Stimulated activated CD8-positive, alpha-beta memory T cell treated with anti-CD3 and anti-CD28 coated beads, Interleukin-12 subunit alpha, Interleukin-12 subunit beta, amount 100 ng/mL, for 24 hours (primary cell): Measurements from ENCODE around the gene SMYD2.

Experiments used
- DNase-seq: peaks from one replicate; pipeline ENCODE4 v3.0.0-alpha.2; 2020; ENCODE audit errors: extremely low read depth

The SMYD2 gene, protein sequence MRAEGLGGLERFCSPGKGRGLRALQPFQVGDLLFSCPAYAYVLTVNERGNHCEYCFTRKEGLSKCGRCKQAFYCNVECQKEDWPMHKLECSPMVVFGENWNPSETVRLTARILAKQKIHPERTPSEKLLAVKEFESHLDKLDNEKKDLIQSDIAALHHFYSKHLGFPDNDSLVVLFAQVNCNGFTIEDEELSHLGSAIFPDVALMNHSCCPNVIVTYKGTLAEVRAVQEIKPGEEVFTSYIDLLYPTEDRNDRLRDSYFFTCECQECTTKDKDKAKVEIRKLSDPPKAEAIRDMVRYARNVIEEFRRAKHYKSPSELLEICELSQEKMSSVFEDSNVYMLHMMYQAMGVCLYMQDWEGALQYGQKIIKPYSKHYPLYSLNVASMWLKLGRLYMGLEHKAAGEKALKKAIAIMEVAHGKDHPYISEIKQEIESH

DNA sequence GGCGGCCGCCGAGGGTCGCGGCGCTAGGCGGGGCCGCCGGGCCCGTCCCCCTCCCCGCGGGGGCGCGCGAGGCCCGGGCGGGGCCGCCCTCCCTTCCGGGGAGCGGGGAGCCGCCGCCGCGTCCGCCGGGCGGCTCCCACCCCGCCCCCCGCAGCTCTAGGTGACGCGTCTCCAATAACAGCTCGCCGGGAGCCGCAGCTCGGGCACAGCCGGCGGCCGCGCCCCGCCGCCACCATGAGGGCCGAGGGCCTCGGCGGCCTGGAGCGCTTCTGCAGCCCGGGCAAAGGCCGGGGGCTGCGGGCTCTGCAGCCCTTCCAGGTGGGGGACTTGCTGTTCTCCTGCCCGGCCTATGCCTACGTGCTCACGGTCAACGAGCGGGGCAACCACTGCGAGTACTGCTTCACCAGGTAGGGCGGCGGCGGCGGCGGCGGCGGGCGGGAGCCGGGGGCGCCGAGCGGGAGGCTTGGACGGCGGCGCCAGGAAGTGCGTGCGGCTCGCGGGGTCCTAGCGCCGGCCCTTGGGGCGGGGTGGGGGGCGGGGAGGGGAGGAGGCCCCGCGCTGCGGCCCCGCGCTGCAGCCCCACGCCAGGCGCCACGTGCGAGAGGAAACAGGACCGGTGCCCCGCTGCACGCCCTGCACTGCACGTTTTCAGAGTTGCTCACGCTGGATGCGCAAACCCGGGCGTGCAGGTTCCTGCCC, at the start of gene SMYD2:
Gene SMYD2, plus strand, starts transcription at position 139 of the 699 bp plus-strand sequence. Its CDS starts 96 bp downstream, at position 235.
- DNase-seq = no peak

DNA sequence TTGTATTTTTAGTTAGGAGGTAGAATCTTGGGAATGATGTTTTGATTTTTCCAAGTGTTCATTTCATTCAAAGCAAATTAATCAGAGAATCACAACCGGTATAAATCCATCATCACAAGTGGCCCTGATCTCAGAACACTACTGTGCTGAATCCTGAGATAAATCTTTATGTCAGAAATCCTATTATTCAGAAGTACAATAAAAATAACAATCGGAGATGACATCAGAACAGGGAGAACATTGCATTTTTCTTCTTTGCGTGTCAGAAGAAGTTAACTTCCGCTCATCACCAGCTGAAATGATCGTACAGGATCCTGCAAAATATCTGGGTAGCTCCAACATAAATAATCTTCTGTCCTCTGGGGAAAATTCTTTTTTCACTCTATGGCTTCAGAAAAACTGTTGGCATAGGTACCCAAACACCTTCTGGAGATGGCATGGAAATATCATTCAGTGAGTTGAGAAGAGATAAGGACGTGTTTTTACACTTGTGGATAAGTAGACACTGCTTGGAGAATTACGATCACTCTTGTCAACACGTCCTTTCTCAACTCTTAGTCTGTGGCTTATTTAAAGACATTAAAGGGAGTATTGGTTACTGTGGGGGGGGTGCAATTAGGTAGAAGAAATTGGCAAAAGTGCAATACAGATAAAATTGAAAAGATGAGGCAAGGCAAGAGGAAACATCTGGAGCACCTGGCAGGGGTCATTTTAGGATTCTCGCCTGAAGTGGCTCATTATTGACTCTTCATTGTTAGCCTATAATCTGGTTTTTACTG, 46.9 kb upstream of the SMYD2 start:
- DNase-seq = no peak

DNA sequence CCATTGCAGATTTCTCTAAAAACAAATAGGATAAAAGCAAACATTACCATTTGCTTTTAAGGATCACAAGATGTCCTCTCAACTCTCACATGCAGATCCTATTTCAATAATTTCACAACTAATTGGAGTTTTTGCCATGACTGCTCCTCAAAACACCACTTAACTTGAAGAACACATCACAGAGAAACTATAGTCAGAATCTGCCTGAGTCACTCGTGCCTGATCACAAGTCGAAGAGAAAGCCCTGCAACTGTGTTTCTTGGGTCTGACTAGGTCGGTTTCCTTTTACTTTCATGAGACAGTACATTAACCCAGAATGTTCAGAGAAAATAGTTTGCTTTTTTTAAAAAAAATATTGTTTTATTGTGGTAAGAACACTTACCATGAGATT, 46.3 kb upstream of the SMYD2 start:
- no peak for DNase-seq

DNA sequence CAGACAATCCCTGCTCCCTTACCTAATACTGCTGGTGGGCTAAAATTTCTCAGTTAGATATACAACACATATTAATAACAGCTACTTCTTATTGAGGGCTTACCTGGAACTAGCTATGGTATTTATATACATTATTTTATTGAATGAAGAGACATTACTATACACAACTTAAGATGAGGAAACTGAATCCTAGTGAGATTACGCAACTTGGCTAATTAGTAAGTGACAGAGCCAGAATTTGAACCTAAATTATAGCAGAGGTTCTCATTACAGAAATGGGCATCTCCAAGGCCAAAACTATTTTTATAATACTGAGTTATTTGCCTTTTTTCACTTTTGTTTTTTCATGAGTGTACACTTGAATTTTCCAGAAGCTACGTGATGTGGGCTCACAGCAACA, 44.5 kb upstream of the SMYD2 start:
- no peak for DNase-seq

DNA sequence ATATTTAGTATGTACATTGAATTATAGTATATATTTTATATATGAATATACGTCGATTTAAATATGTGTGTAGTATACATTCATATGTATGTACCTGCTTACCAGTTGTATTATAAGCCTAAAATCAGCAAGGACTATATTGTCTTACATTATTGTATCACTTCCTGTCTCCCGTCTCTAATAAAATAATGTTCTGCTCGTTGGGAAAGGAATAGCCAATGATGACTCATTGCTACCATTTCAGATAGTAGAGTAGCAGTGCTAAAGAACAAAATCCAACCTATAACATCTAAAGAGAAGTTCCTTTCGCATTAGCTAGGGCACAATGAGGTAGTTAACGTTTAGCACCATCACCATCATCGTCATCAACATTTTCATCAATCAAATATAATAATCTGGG, 39.9 kb upstream of the SMYD2 start:
- DNase-seq = no peak

DNA sequence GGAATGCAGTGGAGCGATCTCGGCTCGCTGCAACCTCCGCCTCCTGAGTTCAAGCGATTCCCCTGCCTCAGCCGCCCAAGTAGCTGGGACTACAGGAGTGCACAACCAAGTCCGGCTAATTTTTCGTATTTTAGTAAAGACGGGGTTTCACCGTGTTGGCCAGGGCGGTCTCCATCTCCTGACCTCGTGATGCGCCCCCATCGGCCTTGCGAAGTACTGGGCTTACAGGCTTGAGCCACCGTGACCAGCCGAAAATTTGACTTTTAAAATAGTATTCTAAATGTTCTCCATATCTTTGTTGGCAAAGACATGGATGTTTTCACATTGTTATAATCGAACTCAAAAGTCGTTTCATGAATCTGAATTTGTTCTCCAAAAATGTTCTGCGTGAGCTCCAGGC, 36.7 kb upstream of the SMYD2 start:
- no peak for DNase-seq

DNA sequence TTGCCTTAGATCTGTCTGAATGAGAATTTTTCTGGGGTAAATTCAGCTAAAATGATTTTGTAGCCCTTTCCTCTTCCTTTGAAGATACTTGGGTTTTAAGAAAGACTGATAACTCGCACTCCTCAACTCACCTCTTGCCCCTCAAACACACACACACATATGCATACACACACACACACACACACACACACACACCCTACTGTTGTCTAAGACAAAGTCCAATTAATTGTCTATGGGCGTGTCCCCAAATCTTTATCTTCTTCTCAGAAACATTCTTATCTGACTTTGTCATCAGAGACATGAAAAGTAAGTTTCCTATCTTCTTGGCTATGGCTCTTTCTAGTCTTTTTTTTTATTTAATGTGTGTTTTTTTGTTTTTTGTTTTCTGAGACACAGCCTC, 36.1 kb upstream of the SMYD2 start:
- DNase-seq = no peak

DNA sequence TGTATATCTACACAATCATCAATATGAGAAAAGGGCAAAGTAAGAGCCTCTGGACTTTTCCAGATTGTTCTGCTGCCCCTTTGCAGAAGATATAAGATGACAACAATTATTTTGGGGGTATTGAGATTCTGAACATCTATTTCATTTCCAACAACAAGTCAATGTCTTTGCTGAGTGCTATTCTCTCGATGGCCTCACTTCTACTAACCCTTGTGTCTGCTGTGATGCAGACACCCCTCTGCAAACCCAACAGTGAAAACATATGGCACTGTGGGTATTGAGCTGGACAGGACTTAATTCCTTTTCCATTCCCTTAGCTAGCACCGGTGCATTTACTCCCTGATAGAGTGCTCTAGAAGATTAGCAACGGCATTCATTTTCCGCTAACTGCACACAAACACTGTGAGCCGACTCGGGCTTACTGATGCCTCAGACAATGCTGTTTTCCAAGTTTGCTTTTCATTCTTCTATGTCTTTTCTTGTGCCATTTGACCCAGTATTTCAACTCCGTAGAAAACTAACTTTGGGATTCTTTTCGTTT, 33.4 kb upstream of the SMYD2 start:
- DNase-seq = no peak

DNA sequence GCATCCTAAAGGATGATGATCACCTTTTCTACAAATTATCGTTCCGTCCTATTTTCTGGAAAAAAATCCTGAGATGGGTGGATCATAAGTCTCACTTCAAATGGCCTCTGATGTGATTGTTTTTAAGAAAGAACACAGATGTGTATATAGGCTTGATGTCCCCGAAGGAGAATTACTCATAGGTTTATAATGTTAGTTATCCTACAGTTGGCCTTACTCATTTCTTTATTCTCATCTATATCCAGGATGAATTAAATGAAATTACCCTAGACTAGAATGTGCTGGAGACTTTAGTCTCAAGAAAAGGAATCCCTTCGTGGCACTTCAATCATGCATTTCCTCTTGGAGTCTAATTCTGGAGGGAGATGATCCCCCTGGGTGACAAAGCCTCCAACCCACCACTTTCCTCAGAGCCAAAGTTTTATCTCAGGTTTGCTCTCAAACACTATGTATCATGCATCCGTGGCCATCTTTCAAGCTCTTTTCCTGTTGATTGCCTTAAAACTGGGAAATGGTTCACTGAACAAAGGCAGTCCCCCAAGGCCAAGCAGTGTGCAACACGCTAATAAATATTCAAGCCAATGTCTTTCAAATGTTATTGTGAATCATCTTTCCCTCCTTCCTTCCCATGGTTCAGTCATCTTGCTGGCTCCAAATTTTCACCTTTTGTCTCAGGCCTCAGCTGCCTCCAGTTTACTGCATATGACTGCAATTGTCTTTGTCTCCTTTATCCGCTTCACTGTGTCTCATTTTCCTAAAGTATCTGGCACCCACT, 32.5 kb upstream of the SMYD2 start:
- no peak for DNase-seq

DNA sequence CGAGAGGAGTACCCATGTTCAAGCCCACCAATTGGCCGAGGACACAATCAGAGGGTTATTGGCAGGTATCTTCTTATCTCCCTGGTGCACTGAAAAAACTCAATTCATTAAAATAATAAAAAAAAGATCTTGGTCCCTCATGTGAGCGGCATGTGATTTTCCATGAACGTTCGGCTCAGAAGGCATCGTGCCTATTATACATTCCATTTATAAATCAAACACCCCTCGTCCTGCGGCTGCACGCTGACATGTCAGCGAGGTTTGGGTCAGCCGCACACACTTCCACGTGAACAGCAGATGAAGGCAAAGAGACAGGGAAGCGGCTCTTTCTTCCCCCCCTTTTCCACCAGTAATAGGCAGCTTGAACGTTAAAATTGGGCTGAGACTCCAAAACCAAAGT, 31.3 kb upstream of the SMYD2 start:
- no peak for DNase-seq

DNA sequence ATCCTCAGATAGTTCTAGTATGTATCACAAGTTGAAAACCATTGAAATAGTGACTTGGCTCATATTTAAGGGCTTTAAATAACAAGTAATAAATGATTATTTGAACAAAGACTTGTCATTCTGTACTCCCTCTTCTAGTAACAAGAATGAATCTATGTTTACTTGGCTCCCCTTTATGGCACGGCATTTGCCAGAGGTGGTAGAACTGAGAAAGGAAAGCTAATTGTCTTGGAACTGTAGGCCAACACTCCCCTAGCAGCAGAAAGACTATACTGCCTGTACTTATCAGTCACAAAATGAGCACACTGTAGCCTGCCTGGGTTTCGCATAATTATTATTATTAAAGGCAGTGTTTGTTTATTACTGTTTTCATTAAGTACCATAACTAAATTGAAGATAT, 29.6 kb upstream of the SMYD2 start:
- no peak for DNase-seq

DNA sequence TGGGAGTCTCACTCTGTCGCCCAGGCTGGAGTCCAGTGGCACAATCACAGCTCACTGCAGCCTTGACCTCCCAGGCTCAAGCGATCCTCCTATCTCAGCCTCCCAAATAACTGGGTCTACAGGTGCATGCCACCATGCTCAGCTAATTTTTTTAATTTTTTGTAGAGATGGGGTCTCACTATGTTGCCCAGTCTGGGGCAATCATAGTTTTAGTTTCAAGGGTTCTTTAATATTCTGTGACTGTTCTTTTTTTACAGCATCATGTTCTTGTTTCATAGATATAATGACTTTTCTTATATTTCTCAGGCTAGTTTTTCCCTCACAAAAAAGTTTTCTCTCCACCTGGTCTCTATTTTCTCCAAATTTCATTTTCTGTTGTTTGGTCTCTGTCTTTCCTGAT, 25.4 kb upstream of the SMYD2 start:
- no peak for DNase-seq

DNA sequence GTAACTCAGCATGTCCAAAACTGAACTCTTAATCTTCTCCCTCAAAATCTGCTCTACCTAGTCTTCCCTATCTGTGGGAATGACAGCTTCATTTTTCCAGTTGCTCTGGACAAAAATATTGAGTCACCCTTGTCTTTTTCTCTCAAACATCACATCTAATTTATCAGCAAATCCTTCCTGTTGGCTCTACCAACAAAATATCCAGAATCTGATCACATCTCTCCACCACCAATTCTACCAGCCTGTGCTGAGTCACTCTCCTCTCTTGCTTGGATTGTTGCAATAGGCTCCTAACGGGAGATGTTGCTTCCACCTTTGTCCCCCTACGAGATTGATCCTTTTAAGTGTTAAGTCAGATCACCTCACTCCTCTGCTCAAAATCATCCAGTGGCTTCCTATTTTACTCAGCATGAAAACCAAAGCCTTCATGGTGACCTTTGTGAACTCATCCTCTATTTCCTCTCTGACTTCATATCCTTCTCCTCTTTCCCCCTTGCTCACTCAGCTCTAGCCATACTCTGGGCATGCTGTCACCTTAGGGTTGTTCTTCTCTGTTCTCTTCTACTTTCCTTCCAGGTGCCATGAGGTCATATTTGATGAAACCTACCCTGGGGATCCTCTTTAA, 21.5 kb upstream of the SMYD2 start:
- DNase-seq = no peak

DNA sequence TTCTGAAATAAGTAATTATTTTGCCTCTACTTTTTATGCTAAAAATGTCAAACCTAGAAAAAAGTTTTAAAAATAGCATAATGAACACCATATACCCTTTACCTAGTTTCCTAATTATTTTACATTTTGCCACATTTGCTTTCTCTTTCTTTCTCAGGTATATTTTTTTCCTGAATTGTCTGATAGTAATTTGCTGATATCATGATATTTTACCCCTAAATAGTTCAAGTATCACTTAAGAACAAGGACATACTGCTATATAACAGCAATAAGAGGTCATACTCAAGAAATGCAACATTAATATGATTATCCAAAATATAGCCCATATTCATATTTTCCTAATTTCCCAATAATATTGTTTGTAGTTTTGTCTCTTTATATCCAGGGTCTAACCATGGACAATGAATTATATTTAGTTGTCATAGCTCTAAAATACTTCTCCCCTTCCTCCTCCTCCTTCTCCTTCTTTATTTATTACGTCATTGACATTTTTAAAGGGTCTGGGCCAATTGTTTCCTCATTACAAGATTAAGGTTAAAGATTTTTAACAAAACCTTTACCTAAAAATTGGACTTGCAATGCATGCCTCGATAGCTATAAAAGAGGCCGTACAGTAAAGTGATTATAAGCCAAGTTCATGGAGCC, 20.3 kb upstream of the SMYD2 start:
- no peak for DNase-seq

DNA sequence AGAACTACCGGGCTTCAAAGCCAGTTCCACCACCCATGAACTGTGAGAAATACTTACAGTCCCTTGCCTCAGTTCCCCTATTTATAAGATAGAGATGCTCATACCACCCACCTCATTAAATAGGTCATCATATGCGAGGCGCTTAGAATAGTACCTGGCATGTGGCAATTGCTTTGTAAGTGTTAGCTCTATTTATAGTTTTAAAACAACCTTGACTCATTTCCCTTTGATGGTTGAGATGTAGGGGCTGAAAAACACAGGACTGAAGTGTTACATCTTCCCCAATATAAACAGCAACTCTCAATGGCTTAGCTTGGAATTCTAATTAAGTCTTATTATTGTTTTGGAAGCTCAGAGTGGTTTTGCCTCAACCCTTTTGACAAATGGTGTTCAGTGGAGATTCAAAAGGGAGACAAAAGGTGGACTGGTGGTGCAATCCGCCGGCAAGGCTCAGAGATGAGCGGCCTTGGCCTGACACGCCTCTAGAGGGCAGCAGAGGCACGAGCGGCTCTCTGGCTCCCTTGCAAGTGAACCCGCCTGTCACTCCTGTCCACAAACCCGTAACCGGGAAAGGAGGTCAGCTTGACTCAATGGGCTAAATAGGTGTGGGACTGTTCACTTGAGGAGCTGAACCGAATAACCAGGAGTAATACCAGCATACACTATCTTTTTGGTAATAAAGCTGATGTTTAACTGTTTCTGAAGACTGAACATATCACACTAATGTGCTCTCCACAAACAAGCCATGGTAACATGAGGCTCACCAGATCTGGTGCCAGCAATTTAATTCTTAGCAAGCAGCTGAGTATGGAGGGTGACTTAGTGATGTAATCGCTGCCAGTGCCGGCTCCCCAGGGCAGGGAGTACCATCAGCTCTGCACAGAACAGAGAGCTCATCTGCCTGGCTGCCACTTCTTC, 19.5 kb upstream of the SMYD2 start:
- no peak for DNase-seq

DNA sequence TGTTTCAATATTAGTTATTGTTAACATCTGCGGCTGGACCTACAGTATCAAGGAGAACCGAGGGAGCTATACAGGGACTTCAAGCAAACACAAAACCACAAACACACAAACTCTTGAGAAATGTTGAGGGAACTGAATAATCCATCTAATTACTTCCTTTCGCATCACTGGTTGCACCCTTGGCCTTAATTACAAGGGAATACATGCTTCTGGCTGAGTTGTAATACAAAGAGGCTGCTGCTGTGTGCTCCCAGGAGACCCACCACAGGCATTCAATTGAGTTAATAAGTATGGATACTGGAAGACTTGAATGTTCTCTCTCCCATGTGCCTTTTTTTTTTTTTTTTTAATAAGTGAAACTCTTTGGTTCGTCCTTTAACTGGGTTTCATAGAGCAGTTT, 16.8 kb upstream of the SMYD2 start:
- no peak for DNase-seq

DNA sequence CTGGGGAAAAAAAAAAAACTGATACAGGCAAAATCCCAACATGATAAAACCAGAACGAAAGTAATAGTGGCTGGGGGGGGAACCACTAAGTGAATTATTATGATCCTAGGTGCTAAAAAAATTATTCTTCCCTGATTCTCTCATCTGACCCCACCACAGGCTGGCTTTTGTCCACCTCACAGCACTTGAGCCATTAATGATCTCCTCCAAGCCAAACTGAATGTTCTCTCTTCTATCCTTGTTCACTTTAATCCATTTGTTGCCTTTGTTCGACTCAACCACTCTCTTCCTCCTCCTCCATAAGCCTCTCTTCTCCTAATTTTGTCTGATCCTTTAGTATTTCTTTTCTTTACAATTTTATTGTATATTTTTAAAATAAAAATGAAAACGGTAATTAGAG, 16.0 kb upstream of the SMYD2 start:
- DNase-seq = no peak

DNA sequence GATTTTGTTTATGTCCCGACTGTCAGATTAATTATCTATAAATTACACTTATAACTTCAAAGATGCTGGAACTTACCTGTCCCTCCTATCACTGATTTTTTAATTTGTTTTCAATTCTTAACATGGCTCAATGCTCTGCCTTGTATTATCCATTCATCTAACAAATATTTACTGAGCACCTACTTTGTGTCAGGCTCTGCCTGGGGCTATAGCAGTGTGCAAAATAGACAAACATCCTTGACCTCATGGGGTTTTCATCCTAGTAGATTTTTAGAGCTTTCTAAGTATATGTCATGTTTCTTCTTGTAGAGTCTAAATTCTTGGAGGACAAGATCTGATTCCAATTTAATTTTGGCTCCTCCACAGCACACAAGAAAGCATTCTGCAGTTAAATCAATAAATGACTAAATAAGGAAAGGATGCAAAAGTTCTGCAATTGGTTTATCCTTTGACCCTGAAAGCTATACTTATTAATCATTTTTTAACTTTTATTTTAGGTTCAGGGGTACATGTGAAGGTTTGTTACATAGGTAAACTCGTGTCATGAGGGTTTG, 10.8 kb upstream of the SMYD2 start:
- DNase-seq = no peak

DNA sequence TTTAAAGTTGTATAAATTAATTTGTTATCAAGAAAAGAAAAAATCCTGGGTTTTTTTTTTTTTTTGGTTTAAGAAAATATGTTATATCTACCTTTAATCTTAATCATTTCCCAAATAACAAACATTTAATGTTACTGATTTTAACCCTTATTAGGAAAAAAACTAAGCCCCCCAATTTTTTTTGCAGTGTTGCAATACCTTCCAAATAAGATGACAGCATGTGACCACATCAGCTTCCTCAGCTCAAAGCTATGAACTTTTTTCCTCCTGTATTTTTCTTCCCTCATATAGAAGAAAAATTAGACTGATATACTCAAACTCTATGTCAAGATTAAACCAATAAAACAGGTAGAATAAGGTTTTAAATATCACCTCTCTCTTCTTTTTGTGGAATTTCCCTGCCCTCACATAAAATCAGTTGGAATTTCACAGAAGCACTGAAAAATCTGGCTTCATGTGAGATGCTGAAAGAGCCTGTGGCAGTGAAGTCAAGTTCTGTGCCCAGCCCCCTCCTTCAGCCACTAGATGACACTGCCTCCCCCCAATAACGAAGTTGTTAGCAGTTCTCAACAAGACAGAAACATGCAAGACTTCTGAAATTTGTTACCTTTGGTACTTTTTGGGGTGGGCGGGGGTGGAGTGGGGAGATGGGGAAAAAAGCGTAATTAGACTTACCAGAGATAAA, 9.6 kb upstream of the SMYD2 start:
- no peak for DNase-seq
